ENCODE results near the gene UCK1. TPM values are rescaled to one million over a fixed set of nuclear protein-coding genes. Genes with fewer than 3 reads are reported as not detected.
"Not testable (repeated sequence)": the region's sequence is repeated elsewhere in the genome, so short reads cannot be mapped to it uniquely, and the experiment has no call there.

Gene UCK1
- total RNA-seq, 1 experiment from 2014 or later, result 31.7 TPM

- Histone ChIP-seq H3K4me3 (no peak overlapping the region), H3K4me2 (no peak overlapping the region), H3K27me3 (ENCODE audit: insufficient read depth, low read depth) (no peaks in the 10 kb centered on the region), H3K4me1 (replicated peaks; ENCODE audit: insufficient read depth) (no peaks in the 10 kb centered on the region), H3K9me2 (ENCODE audit: insufficient read depth) (no peaks in the 10 kb centered on the region), H2AFZ (no peak overlapping the region), H3K9me3 (ENCODE audit: insufficient read depth, low read depth) (no peaks in the 10 kb centered on the region), H3K27ac (no peak overlapping the region), H3K79me2 (ENCODE audit: low read depth) (no peaks in the 10 kb centered on the region), H3K36me3 (ENCODE audit: low read depth) (peaks cover 7% of the 10 kb centered on the region; the same call in 1 of the 2 replicates), H4K20me1 (ENCODE audit: insufficient read depth) (peaks cover 6% of the 10 kb centered on the region; the same call in 1 of the 2 replicates), H3F3A (ENCODE audit: insufficient read depth, low read depth) (no peaks in the 10 kb centered on the region; the same call in 1 of the 2 replicates)
- DNase-seq, result no peak
- CTCF ChIA-PET, result no interaction called here
- intact Hi-C loops (cut with micrococcal nuclease; ENCODE audit: unreplicated experiment), result no loop called here
- POLR2A ChIA-PET (ENCODE audit: unreplicated experiment), result no interaction called here
- TF ChIP-seq CTCF (conservative IDR thresholded peaks at IDR 0.05) (no peak), EZH2 (IDR thresholded peaks at IDR 0.05; ENCODE audit: low read depth) (no peak)
- BruUV-seq (replicated peaks), result no TSS peak
Measured at GRCh38 chr9:131517761-131518190, 13.3 kb downstream of the UCK1 start.

- Histone ChIP-seq H3K4me1 (replicated peaks; ENCODE audit: insufficient read depth) (no peaks in the 10 kb centered on the region), H3K9me3 (ENCODE audit: insufficient read depth, low read depth) (no peaks in the 10 kb centered on the region), H3K36me3 (ENCODE audit: low read depth) (peaks cover 8% of the 10 kb centered on the region; the same call in 1 of the 2 replicates), H3K27ac (no peak overlapping the region), H3K27me3 (ENCODE audit: insufficient read depth, low read depth) (no peaks in the 10 kb centered on the region), H2AFZ (no peak overlapping the region), H3K4me2 (no peak overlapping the region), H3F3A (ENCODE audit: insufficient read depth, low read depth) (no peaks in the 10 kb centered on the region), H3K79me2 (ENCODE audit: low read depth) (no peaks in the 10 kb centered on the region), H3K9me2 (ENCODE audit: insufficient read depth) (no peaks in the 10 kb centered on the region), H4K20me1 (ENCODE audit: insufficient read depth) (peaks cover 6% of the 10 kb centered on the region; the same call in 1 of the 2 replicates), H3K4me3 (no peak overlapping the region)
- TF ChIP-seq EZH2 (IDR thresholded peaks at IDR 0.05; ENCODE audit: low read depth), result no peak
- TF ChIP-seq CTCF (conservative IDR thresholded peaks at IDR 0.05), result no peak
- CTCF ChIA-PET, result no interaction called here
- POLR2A ChIA-PET (ENCODE audit: unreplicated experiment), result no interaction called here
- DNase-seq, result no peak
- no TSS peak for BruUV-seq (replicated peaks)
- intact Hi-C loops (cut with micrococcal nuclease; ENCODE audit: unreplicated experiment), result no loop called here
Measured at GRCh38 chr9:131516930-131517329, 14.1 kb downstream of the UCK1 start.

- peaks cover 13% of the 10 kb centered on the region; the same call in 1 of the 2 replicates for H3K36me3 ChIP-seq (ENCODE audit: low read depth)
- intact Hi-C loops (cut with micrococcal nuclease; ENCODE audit: unreplicated experiment), result no loop called here
Measured at GRCh38 chr9:131516100-131516499, 15.0 kb downstream of the UCK1 start.

GRCh38 chr9:131515559-131516031 lies 15.5 kb downstream of the UCK1 start:
- H3K27me3 ChIP-seq (ENCODE audit: insufficient read depth, low read depth); DNase-seq; BruUV-seq (replicated peaks); intact Hi-C loops (cut with micrococcal nuclease; ENCODE audit: unreplicated experiment); H3F3A ChIP-seq (ENCODE audit: insufficient read depth, low read depth); H4K20me1 ChIP-seq (ENCODE audit: insufficient read depth); H2AFZ ChIP-seq; H3K27ac ChIP-seq; CTCF ChIA-PET; POLR2A ChIA-PET (ENCODE audit: unreplicated experiment); H3K4me3 ChIP-seq; H3K9me2 ChIP-seq (ENCODE audit: insufficient read depth); H3K4me2 ChIP-seq; H3K9me3 ChIP-seq (ENCODE audit: insufficient read depth, low read depth); H3K79me2 ChIP-seq (ENCODE audit: low read depth); H3K4me1 ChIP-seq (replicated peaks; ENCODE audit: insufficient read depth): not testable (repeated sequence)
- H3K36me3 ChIP-seq (ENCODE audit: low read depth), result peaks cover 13% of the 10 kb centered on the region; the same call in 1 of the 2 replicates

More at GRCh38 chr9:131516100-131516499, 15.0 kb downstream of the UCK1 start:
- CTCF ChIA-PET, result no interaction called here
- H3K9me2 ChIP-seq (ENCODE audit: insufficient read depth), result no peaks in the 10 kb centered on the region
- H3K4me1 ChIP-seq (replicated peaks; ENCODE audit: insufficient read depth), result no peaks in the 10 kb centered on the region
- no TSS peak for BruUV-seq (replicated peaks)
- H3K79me2 ChIP-seq (ENCODE audit: low read depth), result no peaks in the 10 kb centered on the region
- H3K4me3 ChIP-seq, result no peak overlapping the region
- no peak for DNase-seq
- H3K4me2 ChIP-seq, result no peak overlapping the region
- no peaks in the 10 kb centered on the region for H3F3A ChIP-seq (ENCODE audit: insufficient read depth, low read depth)
- no peak for TF ChIP-seq EZH2 (IDR thresholded peaks at IDR 0.05; ENCODE audit: low read depth)
- no peak for TF ChIP-seq CTCF (conservative IDR thresholded peaks at IDR 0.05)
- POLR2A ChIA-PET (ENCODE audit: unreplicated experiment), result no interaction called here
- no peak overlapping the region for H3K27ac ChIP-seq
- peaks cover 6% of the 10 kb centered on the region; the same call in 1 of the 2 replicates for H4K20me1 ChIP-seq (ENCODE audit: insufficient read depth)
- no peaks in the 10 kb centered on the region for H3K27me3 ChIP-seq (ENCODE audit: insufficient read depth, low read depth)
- H3K9me3 ChIP-seq (ENCODE audit: insufficient read depth, low read depth), result no peaks in the 10 kb centered on the region
- no peak overlapping the region for H2AFZ ChIP-seq
